IPS DF 19.7 (cell line): ENCODE data around the gene ADAMTSL1.

Experiments used
- DNase-seq: peaks from one replicate; pipeline ENCODE4 v3.0.0-alpha.2; 2013; ENCODE audit warnings: low read depth, low spot score

The ADAMTSL1 gene

GRCh38 chr9:18467696-18468095 lies 6.3 kb upstream of the ADAMTSL1 start:
- no peak for DNase-seq

- DNase-seq = no peak
These were observed 1.5 kb upstream of the ADAMTSL1 start for GRCh38 chr9:18472435-18472834.

- DNase-seq = no peak
These were observed 1.1 kb upstream of the ADAMTSL1 start for GRCh38 chr9:18472841-18473251.

GRCh38 chr9:18474783-18475182 lies 830 bp downstream of the ADAMTSL1 start:
- no peak for DNase-seq

- DNase-seq = no peak
These were observed 3.2 kb downstream of the ADAMTSL1 start for GRCh38 chr9:18477121-18477660.

- DNase-seq = no peak
These were observed 3.8 kb downstream of the ADAMTSL1 start for GRCh38 chr9:18477719-18478118.

- no peak for DNase-seq
These were observed 4.8 kb downstream of the ADAMTSL1 start for GRCh38 chr9:18478501-18479361.

- DNase-seq = no peak
These were observed 5.5 kb downstream of the ADAMTSL1 start for GRCh38 chr9:18479405-18479804.

- DNase-seq = no peak
These were observed 6.7 kb downstream of the ADAMTSL1 start for GRCh38 chr9:18480662-18481093.

GRCh38 chr9:18482371-18482770 lies 8.4 kb downstream of the ADAMTSL1 start:
- DNase-seq = no peak

GRCh38 chr9:18485714-18486113 lies 11.8 kb downstream of the ADAMTSL1 start:
- no peak for DNase-seq

GRCh38 chr9:18487611-18488010 lies 13.7 kb downstream of the ADAMTSL1 start:
- no peak for DNase-seq

- no peak for DNase-seq
These were observed 14.9 kb downstream of the ADAMTSL1 start for GRCh38 chr9:18488886-18489285.

- DNase-seq = no peak
These were observed 15.9 kb downstream of the ADAMTSL1 start for GRCh38 chr9:18489861-18490260.

GRCh38 chr9:18490641-18491370 lies 16.9 kb downstream of the ADAMTSL1 start:
- DNase-seq = no peak

GRCh38 chr9:18492612-18493011 lies 18.7 kb downstream of the ADAMTSL1 start:
- DNase-seq = no peak

- no peak for DNase-seq
These were observed 19.6 kb downstream of the ADAMTSL1 start for GRCh38 chr9:18493451-18493993.

GRCh38 chr9:18495065-18495464 lies 21.1 kb downstream of the ADAMTSL1 start:
- no peak for DNase-seq

- no peak for DNase-seq
These were observed 22.5 kb downstream of the ADAMTSL1 start for GRCh38 chr9:18496256-18497000.

- DNase-seq = no peak
These were observed 25.1 kb downstream of the ADAMTSL1 start for GRCh38 chr9:18499062-18499461.

- DNase-seq = no peak
These were observed 26.0 kb downstream of the ADAMTSL1 start for GRCh38 chr9:18499980-18500379.

GRCh38 chr9:18500451-18500850 lies 26.5 kb downstream of the ADAMTSL1 start:
- no peak for DNase-seq
